HL-60 (cell line): ENCODE data around the gene MICA.
"Not testable (repeated sequence)": the region's sequence is repeated elsewhere in the genome, so short reads cannot be mapped to it uniquely, and the experiment has no call there.

Experiments used
- DNase-seq, 2 experiments: peaks; one replicate each; pipeline ENCODE4 v3.0.0-alpha.2; 2010 to 2020; ENCODE audit warnings: low read depth in 1 of 2, low spot score in 1 of 2
- H3K27ac ChIP-seq: fragments of 250-450 bp; sonication (Bioruptor Pico); replicated peaks from 2 replicates; pipeline ENCODE4 v1.5.1; 2020; ENCODE audit warnings: mild to moderate bottlenecking, moderate library complexity
- H3K27me3 ChIP-seq: fragments of 250-450 bp; sonication (Bioruptor Pico); 2 replicates; pipeline ENCODE4 v1.5.1; 2021; ENCODE audit warnings: mild to moderate bottlenecking, moderate library complexity; ENCODE audit not compliant: insufficient read depth, poor library complexity, severe bottlenecking
- H3K4me3 ChIP-seq: replicated peaks from 2 replicates; pipeline ENCODE4 v1.5.1; 2011; ENCODE audit warnings: mild to moderate bottlenecking, control low read depth, low read length; ENCODE audit not compliant: insufficient read depth
- CTCF ChIP-seq: IDR thresholded peaks from one replicate; pipeline ENCODE4 v1.5.1; 2011; ENCODE audit warnings: low read length, control low read depth, inconsistent platforms; ENCODE audit not compliant: insufficient read depth
- GABPA ChIP-seq: IDR thresholded peaks from 2 replicates; pipeline ENCODE4 v1.6.1; 2012; ENCODE audit warnings: low read depth
- POLR2AphosphoS5 ChIP-seq: IDR thresholded peaks from 2 replicates; pipeline ENCODE4 v1.6.1; 2012; ENCODE audit warnings: low read depth
- REST ChIP-seq: IDR thresholded peaks from 2 replicates; pipeline ENCODE4 v1.6.1; 2012; ENCODE audit warnings: low read depth; ENCODE audit not compliant: insufficient replicate concordance
- SPI1 ChIP-seq: IDR thresholded peaks from 2 replicates; pipeline ENCODE4 v1.6.1; 2012; ENCODE audit warnings: low read depth, mild to moderate bottlenecking, borderline replicate concordance

The MICA gene

GRCh38 chr6:31386977-31387376, 16.4 kb upstream of the MICA start:
- H3K4me3 ChIP-seq, result no peak overlapping the region
- no peaks in the 10 kb centered on the region for H3K27me3 ChIP-seq
- TF ChIP-seq SPI1 (no peak), CTCF (no peak), GABPA (no peak), POLR2AphosphoS5 (no peak), REST (no peak)
- no peak for DNase-seq
- no peak overlapping the region for H3K27ac ChIP-seq

- not testable (repeated sequence) for H3K27ac ChIP-seq, DNase-seq, H3K27me3 ChIP-seq, H3K4me3 ChIP-seq
These were observed 14.2 kb upstream of the MICA start for GRCh38 chr6:31388916-31389801.

- not testable (repeated sequence) for H3K4me3 ChIP-seq, H3K27me3 ChIP-seq, DNase-seq, H3K27ac ChIP-seq
These were observed 13.6 kb upstream of the MICA start for GRCh38 chr6:31389802-31390132.

- Histone ChIP-seq H3K27ac (no peak overlapping the region), H3K27me3 (no peaks in the 10 kb centered on the region), H3K4me3 (no peak overlapping the region)
- DNase-seq, result no peak
- TF ChIP-seq GABPA (no peak), REST (no peak), SPI1 (no peak), CTCF (no peak), POLR2AphosphoS5 (no peak)
These were observed 9.5 kb upstream of the MICA start for GRCh38 chr6:31393932-31394331.

- no peak for TF ChIP-seq REST
- DNase-seq, result no peak
- H3K27ac ChIP-seq, result no peak overlapping the region
- H3K4me3 ChIP-seq, result no peak overlapping the region
- no peaks in the 10 kb centered on the region for H3K27me3 ChIP-seq
These were observed 9.0 kb upstream of the MICA start for GRCh38 chr6:31394381-31394780.
